Esophagus muscularis mucosa (tissue), 4 donors: Measurements from ENCODE around the gene GLCCI1.

ENCODE experiments used
- EP300 ChIP-seq: sonication (generic); formaldehyde crosslinking; IDR thresholded peaks from one replicate; pipeline ENCODE4 v1.6.1; 2017; ENCODE audit warnings: antibody characterized with exemption
- POLR2A ChIP-seq: fragments of 450-650 bp; IDR thresholded peaks from one replicate; pipeline ENCODE4 v1.6.1; 2017; ENCODE audit warnings: antibody characterized with exemption, moderate library complexity, mild to moderate bottlenecking, low read depth
- POLR2AphosphoS5 ChIP-seq, 2 donors: sonication (generic); formaldehyde crosslinking; IDR thresholded peaks; one replicate each; pipeline ENCODE4 v1.6.1; 2017; ENCODE audit warnings: antibody characterized with exemption in 2 of 2
- TF ChIP-seq, protein P1 (sequence below), 3 experiments: fragments of 200-600 bp in 2 of 3; fragments of 450-650 bp in 1 of 3; sonication (generic) in 2 of 3; IDR thresholded peaks; one replicate each; pipeline ENCODE4 v1.5.1; 2017 to 2019; ENCODE audit warnings: antibody characterized with exemption in 3 of 3, mild to moderate bottlenecking in 2 of 3, moderate library complexity in 1 of 3

DNA sequence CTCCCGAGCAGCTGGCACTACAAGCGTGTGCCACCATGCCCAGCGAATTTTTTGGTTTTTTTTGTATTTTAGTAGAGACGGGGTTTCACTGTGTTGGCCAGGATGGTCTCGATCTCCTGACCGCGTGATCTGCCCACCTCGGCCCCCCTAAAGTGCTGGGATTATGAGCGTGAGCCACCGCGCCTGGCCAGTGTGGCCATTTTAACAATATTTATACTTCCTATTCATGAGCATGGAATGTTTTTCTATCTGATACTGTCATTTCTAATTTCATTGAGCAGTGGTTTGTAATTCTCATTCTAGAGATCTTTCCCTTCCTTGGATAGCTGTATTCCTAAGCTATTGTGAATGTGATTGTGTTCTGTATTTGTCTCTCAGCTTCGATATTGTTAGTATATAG is 96.2 kb downstream of the GLCCI1 start:
- TF ChIP-seq POLR2A (no peak), EP300 (no peak), POLR2AphosphoS5 (IDR thresholded peaks at IDR 0.05) (no peak)
- TF ChIP-seq, protein P1, sequence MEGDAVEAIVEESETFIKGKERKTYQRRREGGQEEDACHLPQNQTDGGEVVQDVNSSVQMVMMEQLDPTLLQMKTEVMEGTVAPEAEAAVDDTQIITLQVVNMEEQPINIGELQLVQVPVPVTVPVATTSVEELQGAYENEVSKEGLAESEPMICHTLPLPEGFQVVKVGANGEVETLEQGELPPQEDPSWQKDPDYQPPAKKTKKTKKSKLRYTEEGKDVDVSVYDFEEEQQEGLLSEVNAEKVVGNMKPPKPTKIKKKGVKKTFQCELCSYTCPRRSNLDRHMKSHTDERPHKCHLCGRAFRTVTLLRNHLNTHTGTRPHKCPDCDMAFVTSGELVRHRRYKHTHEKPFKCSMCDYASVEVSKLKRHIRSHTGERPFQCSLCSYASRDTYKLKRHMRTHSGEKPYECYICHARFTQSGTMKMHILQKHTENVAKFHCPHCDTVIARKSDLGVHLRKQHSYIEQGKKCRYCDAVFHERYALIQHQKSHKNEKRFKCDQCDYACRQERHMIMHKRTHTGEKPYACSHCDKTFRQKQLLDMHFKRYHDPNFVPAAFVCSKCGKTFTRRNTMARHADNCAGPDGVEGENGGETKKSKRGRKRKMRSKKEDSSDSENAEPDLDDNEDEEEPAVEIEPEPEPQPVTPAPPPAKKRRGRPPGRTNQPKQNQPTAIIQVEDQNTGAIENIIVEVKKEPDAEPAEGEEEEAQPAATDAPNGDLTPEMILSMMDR (IDR thresholded peaks at IDR 0.05) = no peak
